Measurements from ENCODE around the gene AQP12A. TPM values are rescaled to one million over a fixed set of nuclear protein-coding genes. Genes with fewer than 3 reads are reported as not detected.
"Not testable (repeated sequence)": the region's sequence is repeated elsewhere in the genome, so short reads cannot be mapped to it uniquely, and the experiment has no call there.

The AQP12A gene
- total RNA-seq, 1 donor from 2014 or later = not detected

GRCh38 chr2:240688553-240688919, 3.1 kb upstream of the AQP12A start:
- no peak for DNase-seq

GRCh38 chr2:240689975-240690374, 1.7 kb upstream of the AQP12A start:
- DNase-seq = no peak

GRCh38 chr2:240690421-240691074, 1.1 kb upstream of the AQP12A start:
- DNase-seq = not testable (repeated sequence)

- DNase-seq = not testable (repeated sequence)
Measured at GRCh38 chr2:240691075-240691427, 615 bp upstream of the AQP12A start.

- not testable (repeated sequence) for DNase-seq
Measured at GRCh38 chr2:240692583-240693561, 1.2 kb downstream of the AQP12A start.

DNA sequence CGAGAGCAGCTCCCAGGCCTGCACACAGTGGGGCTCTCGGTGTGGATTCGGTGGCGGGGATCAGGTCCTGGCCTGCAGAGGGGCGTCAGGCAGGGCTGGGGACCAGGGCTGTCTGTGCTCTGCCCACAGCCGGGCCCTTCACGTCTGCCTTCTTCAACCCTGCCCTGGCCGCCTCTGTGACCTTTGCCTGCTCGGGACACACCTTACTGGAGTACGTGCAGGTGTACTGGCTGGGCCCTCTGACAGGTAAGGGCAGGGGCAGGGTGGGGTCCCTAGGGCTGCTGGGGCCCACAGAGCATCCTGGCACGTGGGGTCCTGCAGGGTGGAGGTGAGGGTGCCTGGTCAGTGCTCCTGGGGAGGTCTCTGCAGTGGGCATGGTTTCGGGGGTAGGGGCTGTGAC, 2.6 kb downstream of the AQP12A start:
- not testable (repeated sequence) for DNase-seq

DNA sequence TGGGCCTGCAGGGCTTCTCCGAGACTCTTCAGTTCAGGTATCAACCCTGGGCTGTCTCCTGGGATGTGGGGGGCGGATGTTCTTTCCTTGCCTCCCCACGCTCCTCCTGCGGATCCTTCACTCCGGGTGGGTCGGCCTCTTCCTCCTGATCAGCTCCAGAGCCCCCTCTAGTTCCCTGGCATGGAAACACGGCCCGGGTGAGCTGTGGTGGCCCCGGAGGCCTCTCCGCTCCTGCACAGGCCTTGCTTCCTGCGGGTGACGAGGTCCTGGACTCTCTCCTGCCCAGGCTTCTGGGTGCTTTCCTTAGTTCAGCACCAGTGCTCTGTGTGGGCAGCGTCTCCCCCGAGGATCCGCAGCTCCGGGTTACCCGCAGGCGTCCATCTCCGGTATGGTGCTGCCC, 3.9 kb downstream of the AQP12A start:
- not testable (repeated sequence) for DNase-seq

DNA sequence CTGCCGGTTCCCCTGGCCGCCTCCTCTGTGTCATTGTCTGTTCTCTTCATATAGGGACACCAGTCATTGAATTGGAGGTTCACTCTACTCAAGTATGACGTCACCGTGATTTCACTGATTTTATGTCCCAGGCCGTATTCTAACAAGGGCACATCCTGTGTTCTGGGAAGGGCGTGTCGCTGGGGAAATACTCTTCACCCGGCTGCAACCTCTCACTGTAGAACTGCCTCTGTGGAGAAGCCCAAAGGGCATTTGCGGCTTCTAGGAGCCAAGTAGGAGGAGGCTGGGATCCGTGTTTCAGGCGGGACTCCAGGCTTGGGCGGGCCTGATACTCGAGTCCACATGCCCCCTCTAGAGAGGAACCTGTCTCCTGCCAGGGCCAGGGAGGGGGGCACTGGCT, 4.8 kb downstream of the AQP12A start:
- DNase-seq = not testable (repeated sequence)

DNA sequence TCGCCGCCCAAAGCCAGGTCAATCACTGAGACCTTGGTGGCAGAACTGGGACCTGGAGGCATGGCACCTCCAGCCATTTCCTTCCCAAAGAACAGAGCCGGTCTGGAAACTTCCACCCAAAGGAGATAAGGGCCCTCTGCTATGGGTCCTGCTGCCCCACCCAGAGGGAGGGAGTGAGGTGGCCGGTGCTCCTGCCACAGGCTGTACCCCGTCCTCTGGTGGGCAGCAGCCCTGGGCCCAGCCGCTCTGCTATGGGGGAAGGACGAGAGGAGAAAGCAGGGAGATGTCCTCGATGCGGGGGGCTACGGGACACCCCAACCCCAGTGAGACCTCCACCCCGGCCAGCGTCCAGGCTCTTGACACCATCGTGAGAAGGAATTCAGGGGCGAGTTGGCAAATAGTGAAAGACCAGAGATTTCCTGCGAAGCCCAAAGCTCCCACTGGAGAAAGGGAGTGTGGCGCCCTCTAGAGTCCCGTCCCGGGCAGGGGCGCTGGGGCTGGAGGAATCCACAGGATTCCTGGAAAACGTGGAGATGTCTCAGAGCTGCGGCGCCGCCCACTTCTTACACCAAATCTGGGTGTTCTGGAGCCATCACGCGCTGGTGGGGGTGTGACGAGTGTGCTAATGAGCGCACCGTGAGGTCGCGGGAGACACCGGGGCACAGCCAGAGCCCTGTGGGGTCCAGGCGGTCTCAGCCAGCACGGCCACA, 7.3 kb downstream of the AQP12A start:
- not testable (repeated sequence) for DNase-seq

DNA sequence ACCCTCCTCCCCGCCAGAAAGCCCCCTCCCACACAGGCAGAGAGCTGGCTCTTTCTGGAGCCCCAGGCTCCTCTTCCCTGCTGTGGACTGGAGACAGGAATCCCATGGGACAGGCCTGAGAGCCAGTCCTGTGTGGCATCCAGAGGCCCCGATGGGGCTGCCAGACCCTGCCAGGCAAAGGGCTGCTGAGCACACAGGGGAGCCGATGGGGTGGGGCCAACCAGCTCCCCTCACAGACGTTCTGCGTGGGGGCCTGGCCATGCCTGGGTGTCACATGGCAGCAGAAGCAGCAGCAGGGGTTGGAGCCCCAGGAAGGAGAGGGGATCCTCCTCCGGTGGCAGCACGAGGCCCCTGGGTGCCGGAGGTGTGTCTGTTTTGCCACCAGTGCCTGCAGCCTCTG, 8.2 kb downstream of the AQP12A start:
- not testable (repeated sequence) for DNase-seq

- not testable (repeated sequence) for DNase-seq
Measured at GRCh38 chr2:240700616-240701015, 8.9 kb downstream of the AQP12A start.

DNA sequence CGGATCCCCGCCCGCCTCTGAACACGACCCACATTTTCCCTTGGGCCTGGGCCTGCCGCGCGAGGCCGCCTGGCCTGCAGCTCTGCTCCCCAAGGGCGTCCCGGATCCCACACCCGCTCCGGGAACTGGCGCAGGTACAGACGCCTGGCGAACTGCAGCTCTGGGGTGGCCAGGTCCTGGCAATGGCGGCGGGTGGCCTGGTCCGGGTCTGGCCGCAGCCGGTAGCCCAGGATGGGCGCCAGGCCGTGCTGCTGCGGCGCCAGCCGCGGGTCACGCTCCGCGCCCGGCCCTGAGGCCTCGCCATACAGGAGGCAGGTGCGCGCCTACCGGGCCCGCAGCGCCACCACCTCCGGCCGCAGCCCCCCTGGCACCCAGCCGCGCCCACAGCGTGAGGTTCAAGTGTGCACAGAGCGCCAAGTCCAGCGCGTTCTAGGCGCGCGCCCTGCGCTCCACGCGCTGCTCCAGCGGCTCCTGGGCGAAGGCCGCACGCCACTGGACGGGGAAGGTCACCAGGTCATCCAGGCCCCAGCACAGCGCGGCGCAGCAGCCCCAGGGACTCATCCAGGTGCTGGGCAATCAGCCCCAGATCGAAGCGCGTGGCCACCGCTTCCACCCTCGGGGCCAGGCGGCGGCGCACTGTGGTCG, 9.5 kb downstream of the AQP12A start:
- no peak for DNase-seq

GRCh38 chr2:240701736-240702639, 10.3 kb downstream of the AQP12A start:
- no peak for DNase-seq

GRCh38 chr2:240702640-240703011, 11.0 kb downstream of the AQP12A start:
- no peak for DNase-seq

GRCh38 chr2:240703417-240704341, 12.0 kb downstream of the AQP12A start:
- no peak for DNase-seq

- no peak for DNase-seq
Measured at GRCh38 chr2:240704651-240705050, 13.0 kb downstream of the AQP12A start.

DNA sequence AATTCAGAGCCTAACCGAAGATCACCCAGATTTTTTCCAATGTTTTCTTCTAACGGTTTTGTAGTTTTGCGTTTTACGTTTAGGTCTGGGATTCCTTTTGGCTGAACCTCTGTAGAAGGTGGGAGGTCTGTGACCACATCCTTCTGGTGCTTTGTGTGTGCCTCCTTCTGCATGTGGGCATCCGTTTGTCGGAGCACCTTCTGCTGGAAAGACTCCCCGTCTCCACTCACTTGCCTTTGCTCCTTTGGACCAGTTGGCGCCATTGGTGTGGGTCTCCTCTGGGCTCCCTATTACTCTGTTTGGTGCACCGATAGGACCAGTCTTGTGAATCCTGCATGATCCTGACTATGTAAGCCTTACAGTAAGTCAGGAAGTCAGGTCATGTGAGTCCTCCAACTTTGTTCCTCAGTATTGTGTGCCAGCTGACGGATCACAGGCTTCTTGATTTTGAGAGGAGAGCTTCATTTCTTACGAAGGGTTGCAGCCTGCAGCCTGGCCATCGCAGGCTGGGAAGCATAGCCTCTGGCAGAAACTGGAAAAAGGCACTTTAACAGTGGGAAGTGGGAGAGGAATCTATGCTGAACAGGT, 13.6 kb downstream of the AQP12A start:
- DNase-seq = no peak

GRCh38 chr2:240707043-240707756, 15.5 kb downstream of the AQP12A start:
- DNase-seq = no peak

DNA sequence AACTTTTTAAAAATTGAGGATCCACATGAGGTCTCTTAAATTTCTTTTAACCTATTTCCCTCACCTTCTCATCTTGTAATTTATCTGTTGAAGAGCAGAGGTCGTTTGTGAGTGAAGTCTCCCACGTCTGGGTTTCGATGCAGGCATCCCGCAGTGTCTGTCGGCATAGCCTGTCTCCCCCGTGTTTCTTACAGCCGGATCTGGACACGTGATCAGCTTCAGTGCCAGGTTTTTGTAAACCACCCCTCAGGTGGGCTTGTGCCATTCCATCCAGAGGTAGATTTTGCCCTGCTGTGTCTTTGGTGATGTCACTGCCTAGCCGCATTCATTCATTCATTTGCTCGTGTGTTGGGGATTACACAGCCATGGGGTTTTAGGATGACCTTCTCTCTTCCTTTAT, 16.2 kb downstream of the AQP12A start:
- DNase-seq = no peak
